ENCODE results near the gene MEI1. TPM values are rescaled to one million over a fixed set of nuclear protein-coding genes. Genes with fewer than 3 reads are reported as not detected.

Gene MEI1
- total RNA-seq, 1 experiment from 2014 or later, result 0.35 TPM

DNA sequence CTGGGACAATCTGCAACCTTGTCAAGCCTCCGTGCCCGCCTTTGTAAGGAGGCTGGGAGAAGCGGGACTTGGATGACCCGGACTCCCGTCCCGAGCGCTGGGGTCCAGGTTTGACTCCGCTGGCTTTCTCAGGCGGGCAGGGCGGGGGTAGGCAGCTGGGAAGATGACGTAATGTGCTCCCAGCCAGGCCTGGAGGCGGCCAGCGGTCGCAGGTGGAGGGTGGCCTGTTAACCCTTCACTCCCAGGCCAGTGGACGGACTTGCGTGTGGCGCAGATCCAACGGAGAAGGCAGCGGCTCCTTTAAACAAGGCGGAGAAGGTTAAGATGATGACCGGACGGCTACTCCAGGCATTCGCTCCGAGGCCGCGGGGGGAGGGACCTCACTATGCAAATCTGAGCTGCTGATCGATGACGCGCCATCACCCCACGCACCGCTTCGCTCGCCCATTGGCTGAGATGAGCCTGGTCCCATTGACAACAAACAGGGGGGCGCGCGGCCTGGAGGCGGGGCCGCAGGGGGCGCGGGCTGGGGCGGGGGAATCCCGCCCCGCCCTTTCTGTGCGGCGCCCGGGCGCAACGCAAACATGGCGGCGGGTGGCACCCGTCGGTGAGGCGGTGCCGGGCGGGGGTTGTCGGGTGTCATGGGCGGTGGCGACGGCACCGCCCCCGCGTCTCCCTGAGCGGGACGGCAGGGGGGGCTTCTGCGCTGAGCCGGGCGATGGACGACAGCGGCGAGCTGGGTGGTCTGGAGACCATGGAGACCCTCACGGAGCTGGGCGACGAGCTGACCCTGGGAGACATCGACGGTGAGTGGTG lies 133.5 kb downstream of the MEI1 start, which contains the start of gene SREBF2 (continued):
- TF ChIP-seq, protein P1, sequence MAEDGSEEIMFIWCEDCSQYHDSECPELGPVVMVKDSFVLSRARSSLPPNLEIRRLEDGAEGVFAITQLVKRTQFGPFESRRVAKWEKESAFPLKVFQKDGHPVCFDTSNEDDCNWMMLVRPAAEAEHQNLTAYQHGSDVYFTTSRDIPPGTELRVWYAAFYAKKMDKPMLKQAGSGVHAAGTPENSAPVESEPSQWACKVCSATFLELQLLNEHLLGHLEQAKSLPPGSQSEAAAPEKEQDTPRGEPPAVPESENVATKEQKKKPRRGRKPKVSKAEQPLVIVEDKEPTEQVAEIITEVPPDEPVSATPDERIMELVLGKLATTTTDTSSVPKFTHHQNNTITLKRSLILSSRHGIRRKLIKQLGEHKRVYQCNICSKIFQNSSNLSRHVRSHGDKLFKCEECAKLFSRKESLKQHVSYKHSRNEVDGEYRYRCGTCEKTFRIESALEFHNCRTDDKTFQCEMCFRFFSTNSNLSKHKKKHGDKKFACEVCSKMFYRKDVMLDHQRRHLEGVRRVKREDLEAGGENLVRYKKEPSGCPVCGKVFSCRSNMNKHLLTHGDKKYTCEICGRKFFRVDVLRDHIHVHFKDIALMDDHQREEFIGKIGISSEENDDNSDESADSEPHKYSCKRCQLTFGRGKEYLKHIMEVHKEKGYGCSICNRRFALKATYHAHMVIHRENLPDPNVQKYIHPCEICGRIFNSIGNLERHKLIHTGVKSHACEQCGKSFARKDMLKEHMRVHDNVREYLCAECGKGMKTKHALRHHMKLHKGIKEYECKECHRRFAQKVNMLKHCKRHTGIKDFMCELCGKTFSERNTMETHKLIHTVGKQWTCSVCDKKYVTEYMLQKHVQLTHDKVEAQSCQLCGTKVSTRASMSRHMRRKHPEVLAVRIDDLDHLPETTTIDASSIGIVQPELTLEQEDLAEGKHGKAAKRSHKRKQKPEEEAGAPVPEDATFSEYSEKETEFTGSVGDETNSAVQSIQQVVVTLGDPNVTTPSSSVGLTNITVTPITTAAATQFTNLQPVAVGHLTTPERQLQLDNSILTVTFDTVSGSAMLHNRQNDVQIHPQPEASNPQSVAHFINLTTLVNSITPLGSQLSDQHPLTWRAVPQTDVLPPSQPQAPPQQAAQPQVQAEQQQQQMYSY (CRISPR knock-in tag; IDR thresholded peaks at IDR 0.05), result peak; percentile 88
- TF ChIP-seq RORB (CRISPR knock-in tag; IDR thresholded peaks at IDR 0.05), result no peak
- TF ChIP-seq, protein P2, sequence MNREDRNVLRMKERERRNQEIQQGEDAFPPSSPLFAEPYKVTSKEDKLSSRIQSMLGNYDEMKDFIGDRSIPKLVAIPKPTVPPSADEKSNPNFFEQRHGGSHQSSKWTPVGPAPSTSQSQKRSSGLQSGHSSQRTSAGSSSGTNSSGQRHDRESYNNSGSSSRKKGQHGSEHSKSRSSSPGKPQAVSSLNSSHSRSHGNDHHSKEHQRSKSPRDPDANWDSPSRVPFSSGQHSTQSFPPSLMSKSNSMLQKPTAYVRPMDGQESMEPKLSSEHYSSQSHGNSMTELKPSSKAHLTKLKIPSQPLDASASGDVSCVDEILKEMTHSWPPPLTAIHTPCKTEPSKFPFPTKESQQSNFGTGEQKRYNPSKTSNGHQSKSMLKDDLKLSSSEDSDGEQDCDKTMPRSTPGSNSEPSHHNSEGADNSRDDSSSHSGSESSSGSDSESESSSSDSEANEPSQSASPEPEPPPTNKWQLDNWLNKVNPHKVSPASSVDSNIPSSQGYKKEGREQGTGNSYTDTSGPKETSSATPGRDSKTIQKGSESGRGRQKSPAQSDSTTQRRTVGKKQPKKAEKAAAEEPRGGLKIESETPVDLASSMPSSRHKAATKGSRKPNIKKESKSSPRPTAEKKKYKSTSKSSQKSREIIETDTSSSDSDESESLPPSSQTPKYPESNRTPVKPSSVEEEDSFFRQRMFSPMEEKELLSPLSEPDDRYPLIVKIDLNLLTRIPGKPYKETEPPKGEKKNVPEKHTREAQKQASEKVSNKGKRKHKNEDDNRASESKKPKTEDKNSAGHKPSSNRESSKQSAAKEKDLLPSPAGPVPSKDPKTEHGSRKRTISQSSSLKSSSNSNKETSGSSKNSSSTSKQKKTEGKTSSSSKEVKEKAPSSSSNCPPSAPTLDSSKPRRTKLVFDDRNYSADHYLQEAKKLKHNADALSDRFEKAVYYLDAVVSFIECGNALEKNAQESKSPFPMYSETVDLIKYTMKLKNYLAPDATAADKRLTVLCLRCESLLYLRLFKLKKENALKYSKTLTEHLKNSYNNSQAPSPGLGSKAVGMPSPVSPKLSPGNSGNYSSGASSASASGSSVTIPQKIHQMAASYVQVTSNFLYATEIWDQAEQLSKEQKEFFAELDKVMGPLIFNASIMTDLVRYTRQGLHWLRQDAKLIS (CRISPR knock-in tag; IDR thresholded peaks at IDR 0.05; ENCODE audit: borderline replicate concordance), result no peak
- TF ChIP-seq KAT7 (CRISPR knock-in tag; IDR thresholded peaks at IDR 0.05; ENCODE audit: borderline replicate concordance), result no peak
- no peak for TF ChIP-seq ZNF317 (CRISPR knock-in tag; IDR thresholded peaks at IDR 0.05; ENCODE audit: borderline replicate concordance, low read depth)
- TF ChIP-seq CBFB (CRISPR knock-in tag; IDR thresholded peaks at IDR 0.05; ENCODE audit: low read depth), result 0 out of 2 replicates have a peak, but pooled peaks have one; percentile 13
- no peak for TF ChIP-seq MXD4 (CRISPR knock-in tag; IDR thresholded peaks at IDR 0.05; ENCODE audit: borderline replicate concordance)
- TF ChIP-seq SOX15 (CRISPR knock-in tag; IDR thresholded peaks at IDR 0.05), result no peak
- no peak for TF ChIP-seq ZNF671 (CRISPR knock-in tag; IDR thresholded peaks at IDR 0.05)
- TF ChIP-seq, protein P3, sequence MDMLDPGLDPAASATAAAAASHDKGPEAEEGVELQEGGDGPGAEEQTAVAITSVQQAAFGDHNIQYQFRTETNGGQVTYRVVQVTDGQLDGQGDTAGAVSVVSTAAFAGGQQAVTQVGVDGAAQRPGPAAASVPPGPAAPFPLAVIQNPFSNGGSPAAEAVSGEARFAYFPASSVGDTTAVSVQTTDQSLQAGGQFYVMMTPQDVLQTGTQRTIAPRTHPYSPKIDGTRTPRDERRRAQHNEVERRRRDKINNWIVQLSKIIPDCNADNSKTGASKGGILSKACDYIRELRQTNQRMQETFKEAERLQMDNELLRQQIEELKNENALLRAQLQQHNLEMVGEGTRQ (CRISPR knock-in tag; IDR thresholded peaks at IDR 0.05), result peak; percentile 28; the same call in 1 of the 2 replicates
- TF ChIP-seq HMGA2 (CRISPR knock-in tag; IDR thresholded peaks at IDR 0.05), result peak; percentile 67; the same call in 1 of the 2 replicates
- TF ChIP-seq, protein P4, sequence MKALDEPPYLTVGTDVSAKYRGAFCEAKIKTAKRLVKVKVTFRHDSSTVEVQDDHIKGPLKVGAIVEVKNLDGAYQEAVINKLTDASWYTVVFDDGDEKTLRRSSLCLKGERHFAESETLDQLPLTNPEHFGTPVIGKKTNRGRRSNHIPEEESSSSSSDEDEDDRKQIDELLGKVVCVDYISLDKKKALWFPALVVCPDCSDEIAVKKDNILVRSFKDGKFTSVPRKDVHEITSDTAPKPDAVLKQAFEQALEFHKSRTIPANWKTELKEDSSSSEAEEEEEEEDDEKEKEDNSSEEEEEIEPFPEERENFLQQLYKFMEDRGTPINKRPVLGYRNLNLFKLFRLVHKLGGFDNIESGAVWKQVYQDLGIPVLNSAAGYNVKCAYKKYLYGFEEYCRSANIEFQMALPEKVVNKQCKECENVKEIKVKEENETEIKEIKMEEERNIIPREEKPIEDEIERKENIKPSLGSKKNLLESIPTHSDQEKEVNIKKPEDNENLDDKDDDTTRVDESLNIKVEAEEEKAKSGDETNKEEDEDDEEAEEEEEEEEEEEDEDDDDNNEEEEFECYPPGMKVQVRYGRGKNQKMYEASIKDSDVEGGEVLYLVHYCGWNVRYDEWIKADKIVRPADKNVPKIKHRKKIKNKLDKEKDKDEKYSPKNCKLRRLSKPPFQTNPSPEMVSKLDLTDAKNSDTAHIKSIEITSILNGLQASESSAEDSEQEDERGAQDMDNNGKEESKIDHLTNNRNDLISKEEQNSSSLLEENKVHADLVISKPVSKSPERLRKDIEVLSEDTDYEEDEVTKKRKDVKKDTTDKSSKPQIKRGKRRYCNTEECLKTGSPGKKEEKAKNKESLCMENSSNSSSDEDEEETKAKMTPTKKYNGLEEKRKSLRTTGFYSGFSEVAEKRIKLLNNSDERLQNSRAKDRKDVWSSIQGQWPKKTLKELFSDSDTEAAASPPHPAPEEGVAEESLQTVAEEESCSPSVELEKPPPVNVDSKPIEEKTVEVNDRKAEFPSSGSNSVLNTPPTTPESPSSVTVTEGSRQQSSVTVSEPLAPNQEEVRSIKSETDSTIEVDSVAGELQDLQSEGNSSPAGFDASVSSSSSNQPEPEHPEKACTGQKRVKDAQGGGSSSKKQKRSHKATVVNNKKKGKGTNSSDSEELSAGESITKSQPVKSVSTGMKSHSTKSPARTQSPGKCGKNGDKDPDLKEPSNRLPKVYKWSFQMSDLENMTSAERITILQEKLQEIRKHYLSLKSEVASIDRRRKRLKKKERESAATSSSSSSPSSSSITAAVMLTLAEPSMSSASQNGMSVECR (CRISPR knock-in tag; IDR thresholded peaks at IDR 0.05; ENCODE audit: borderline replicate concordance), result 0 out of 2 replicates have a peak, but pooled peaks have one; percentile 77
- TF ChIP-seq ESRRA (CRISPR knock-in tag; IDR thresholded peaks at IDR 0.05; ENCODE audit: borderline replicate concordance), result no peak
- TF ChIP-seq, protein P5, sequence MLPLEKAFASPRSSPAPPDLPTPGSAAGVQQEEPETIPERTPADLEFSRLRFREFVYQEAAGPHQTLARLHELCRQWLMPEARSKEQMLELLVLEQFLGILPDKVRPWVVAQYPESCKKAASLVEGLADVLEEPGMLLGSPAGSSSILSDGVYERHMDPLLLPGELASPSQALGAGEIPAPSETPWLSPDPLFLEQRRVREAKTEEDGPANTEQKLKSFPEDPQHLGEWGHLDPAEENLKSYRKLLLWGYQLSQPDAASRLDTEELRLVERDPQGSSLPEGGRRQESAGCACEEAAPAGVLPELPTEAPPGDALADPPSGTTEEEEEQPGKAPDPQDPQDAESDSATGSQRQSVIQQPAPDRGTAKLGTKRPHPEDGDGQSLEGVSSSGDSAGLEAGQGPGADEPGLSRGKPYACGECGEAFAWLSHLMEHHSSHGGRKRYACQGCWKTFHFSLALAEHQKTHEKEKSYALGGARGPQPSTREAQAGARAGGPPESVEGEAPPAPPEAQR (CRISPR knock-in tag; IDR thresholded peaks at IDR 0.05), result no peak
- no peak for TF ChIP-seq ZNF138 (CRISPR knock-in tag; conservative IDR thresholded peaks at IDR 0.05)
- no peak for TF ChIP-seq GRHL2 (CRISPR knock-in tag; IDR thresholded peaks at IDR 0.05; ENCODE audit: insufficient replicate concordance, severe bottlenecking)
- 0 out of 2 replicates have a peak, but pooled peaks have one; percentile 6 for TF ChIP-seq ZNF232 (CRISPR knock-in tag; IDR thresholded peaks at IDR 0.05)
- peak; percentile 80 for TF ChIP-seq FOXK1 (CRISPR knock-in tag; IDR thresholded peaks at IDR 0.05)
- peak; percentile 78 for TF ChIP-seq CREM (CRISPR knock-in tag; IDR thresholded peaks at IDR 0.05)
- TF ChIP-seq, protein P6, sequence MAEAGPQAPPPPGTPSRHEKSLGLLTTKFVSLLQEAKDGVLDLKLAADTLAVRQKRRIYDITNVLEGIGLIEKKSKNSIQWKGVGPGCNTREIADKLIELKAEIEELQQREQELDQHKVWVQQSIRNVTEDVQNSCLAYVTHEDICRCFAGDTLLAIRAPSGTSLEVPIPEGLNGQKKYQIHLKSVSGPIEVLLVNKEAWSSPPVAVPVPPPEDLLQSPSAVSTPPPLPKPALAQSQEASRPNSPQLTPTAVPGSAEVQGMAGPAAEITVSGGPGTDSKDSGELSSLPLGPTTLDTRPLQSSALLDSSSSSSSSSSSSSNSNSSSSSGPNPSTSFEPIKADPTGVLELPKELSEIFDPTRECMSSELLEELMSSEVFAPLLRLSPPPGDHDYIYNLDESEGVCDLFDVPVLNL (CRISPR knock-in tag; IDR thresholded peaks at IDR 0.05; ENCODE audit: borderline replicate concordance, low read depth), result no peak
- no peak for TF ChIP-seq TP53 (CRISPR knock-in tag; IDR thresholded peaks at IDR 0.05)
- TF ChIP-seq, protein P7, sequence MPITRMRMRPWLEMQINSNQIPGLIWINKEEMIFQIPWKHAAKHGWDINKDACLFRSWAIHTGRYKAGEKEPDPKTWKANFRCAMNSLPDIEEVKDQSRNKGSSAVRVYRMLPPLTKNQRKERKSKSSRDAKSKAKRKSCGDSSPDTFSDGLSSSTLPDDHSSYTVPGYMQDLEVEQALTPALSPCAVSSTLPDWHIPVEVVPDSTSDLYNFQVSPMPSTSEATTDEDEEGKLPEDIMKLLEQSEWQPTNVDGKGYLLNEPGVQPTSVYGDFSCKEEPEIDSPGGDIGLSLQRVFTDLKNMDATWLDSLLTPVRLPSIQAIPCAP (CRISPR knock-in tag; IDR thresholded peaks at IDR 0.05), result no peak

All from WTC11 (cell line).